Ovary (tissue), 9 donors: ENCODE measurements around the gene FGF19. TPM values are rescaled to one million over a fixed set of nuclear protein-coding genes. Genes with fewer than 3 reads are reported as not detected.
"Not testable (repeated sequence)": the region's sequence is repeated elsewhere in the genome, so short reads cannot be mapped to it uniquely, and the experiment has no call there.

ENCODE experiments used
- DNase-seq, 5 donors: peaks; one replicate each; pipeline ENCODE4 v3.0.0-alpha.2; 2019 to 2020
- H3K27ac ChIP-seq, 2 donors: fragments of 200-600 bp; one replicate each; pipeline versions ENCODE4 v1.5.1 to v1.8.0; 2019 to 2022
- H3K27me3 ChIP-seq: fragments of 200-600 bp; one replicate; pipeline ENCODE4 v1.8.0; 2022
- H3K36me3 ChIP-seq: fragments of 200-600 bp; sonication (generic); one replicate; pipeline ENCODE4 v1.5.1; 2019
- H3K4me1 ChIP-seq: one replicate; pipeline ENCODE4 v1.8.1; 2013; ENCODE audit warnings: mild to moderate bottlenecking, moderate library complexity; ENCODE audit not compliant: insufficient read depth
- H3K4me3 ChIP-seq: fragments of 200-600 bp; sonication (generic); one replicate; pipeline ENCODE4 v1.5.1; 2017
- H3K9me3 ChIP-seq, 2 donors: fragments of 200-600 bp in 1 of 2; sonication (generic) in 1 of 2; one replicate each; pipeline versions ENCODE4 v1.5.1 to v1.8.1; 2013 to 2019; ENCODE audit warnings: mild to moderate bottlenecking in 1 of 2, moderate library complexity in 1 of 2
- EP300 ChIP-seq: sonication (generic); formaldehyde crosslinking; IDR thresholded peaks from one replicate; pipeline ENCODE4 v1.6.1; 2017; ENCODE audit warnings: antibody characterized with exemption
- POLR2A ChIP-seq: fragments of 450-650 bp; IDR thresholded peaks from one replicate; pipeline ENCODE4 v1.6.1; 2017; ENCODE audit warnings: antibody characterized with exemption, mild to moderate bottlenecking, moderate library complexity
- WGBS, 3 donors: extraction: QIAGEN DNeasy Blood & Tissue Kit in 1 of 3; methylation state at CpG; one replicate each; pipeline versions ENCODE4 v1.1.5 to v1.1.7; 2013 to 2017; 5-methylcytosine and 5-hydroxymethylcytosine counted together
- intact Hi-C, 4 donors: fragments of 100-400 bp; cut with DNase I; formaldehyde crosslinking; loops; one replicate each; pipeline versions ENCODE4 v1.11.0 to v1.15.1; 2022 to 2023
- polyA plus RNA-seq, 2 donors: library from polyadenylated mRNA; stranded (reverse); fragments of 200-250 nt in 1 of 2; fragments of 350-450 nt in 1 of 2; fragmentation: Illumina TruSeq in 1 of 2; extraction: RNeasy Lipid Tissue Mini Kit (QIAGEN cat#74804) in 1 of 2; gene quantifications; one replicate each; pipeline ENCODE4 v1.2.3, GENCODE V29; 2013 to 2014
- total RNA-seq, 7 donors: library from RNA; depleted of rRNA in 2 of 7; stranded (reverse); fragments of >200 nt in 2 of 7; fragmentation: NEBNext Ultra II Directional in 3 of 7; extraction: Animal tissue kit (Norgen Biotek cat#: 25700) in 3 of 7; gene quantifications; one replicate each; pipeline versions ENCODE4 v1.1.0 to v1.2.4, GENCODE V29; 2016 to 2023
- TF ChIP-seq, protein P1 (sequence below), 3 donors: fragments of 450-650 bp in 2 of 3; fragments of 200-600 bp in 1 of 3; IDR thresholded peaks; one replicate each; pipeline versions ENCODE4 v1.5.1 to v1.8.0; 2016 to 2022; ENCODE audit warnings: antibody characterized with exemption in 3 of 3, mild to moderate bottlenecking in 1 of 3
- donor health status: DM: no; HTN: no; CAD: no; lungs with moderate emphysema.
- donor health status: DM: no; HTN: no; CAD: no.
- donor health status: Bipolar disorder and iron deficiency.
- donor health status: DM: yes; HTN: yes; CAD: no.
- donor health status: DM: no; HTN: no; CAD: no.
- donor health status: DM: yes; HTN: yes; CAD: no.

Gene FGF19
- total and polyA plus RNA-seq, 9 donors: 0.31 TPM; not detected in 8

DNA sequence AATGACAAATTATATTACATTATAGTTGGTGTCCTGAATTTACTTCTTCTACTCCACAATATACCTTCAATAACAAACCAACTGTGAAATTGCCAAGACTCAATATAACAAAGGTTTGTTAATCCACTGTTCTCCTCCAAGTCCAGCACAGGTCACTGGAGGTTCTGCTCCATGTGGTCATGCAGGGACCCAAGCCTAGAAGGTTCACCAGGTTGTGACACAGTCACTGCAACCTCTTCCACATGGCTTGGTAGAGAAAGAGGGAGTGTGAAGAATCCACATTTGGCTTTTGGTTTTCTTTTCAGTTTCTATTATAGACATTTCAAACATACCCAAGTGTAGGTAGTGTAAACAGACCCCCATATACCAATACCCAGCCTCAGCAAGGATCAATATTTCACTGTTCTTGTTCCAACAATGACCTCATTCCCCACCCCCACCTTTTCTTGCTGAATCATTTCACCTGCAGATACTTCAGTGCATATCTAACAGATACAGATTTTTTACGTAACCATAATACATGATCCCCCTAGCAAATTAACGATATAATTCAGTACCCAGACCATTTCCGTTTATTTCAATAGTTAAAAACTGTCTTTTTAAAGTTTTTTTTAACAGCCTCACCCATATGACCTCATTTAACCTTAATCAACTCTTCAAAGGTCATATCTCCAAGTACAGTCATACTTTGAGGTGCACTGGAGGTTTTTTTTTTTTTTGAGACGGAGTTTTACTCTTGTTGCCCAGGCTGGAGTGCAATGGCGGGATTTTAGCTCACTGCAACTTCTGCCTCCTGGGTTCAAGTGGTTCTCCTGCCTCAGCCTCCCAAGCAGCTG lies 14.1 kb downstream of the FGF19 start:
- Histone ChIP-seq H3K27ac (no peak overlapping the region), H3K27me3 (no peaks in the 10 kb centered on the region), H3K4me3 (no peak overlapping the region), H3K4me1 (peaks cover 1% of the 10 kb centered on the region), H3K9me3 (peaks cover 0 to 4% of the 10 kb centered on the region in 2 donors), H3K36me3 (no peaks in the 10 kb centered on the region)
- no peak for DNase-seq
- TF ChIP-seq, protein P1, sequence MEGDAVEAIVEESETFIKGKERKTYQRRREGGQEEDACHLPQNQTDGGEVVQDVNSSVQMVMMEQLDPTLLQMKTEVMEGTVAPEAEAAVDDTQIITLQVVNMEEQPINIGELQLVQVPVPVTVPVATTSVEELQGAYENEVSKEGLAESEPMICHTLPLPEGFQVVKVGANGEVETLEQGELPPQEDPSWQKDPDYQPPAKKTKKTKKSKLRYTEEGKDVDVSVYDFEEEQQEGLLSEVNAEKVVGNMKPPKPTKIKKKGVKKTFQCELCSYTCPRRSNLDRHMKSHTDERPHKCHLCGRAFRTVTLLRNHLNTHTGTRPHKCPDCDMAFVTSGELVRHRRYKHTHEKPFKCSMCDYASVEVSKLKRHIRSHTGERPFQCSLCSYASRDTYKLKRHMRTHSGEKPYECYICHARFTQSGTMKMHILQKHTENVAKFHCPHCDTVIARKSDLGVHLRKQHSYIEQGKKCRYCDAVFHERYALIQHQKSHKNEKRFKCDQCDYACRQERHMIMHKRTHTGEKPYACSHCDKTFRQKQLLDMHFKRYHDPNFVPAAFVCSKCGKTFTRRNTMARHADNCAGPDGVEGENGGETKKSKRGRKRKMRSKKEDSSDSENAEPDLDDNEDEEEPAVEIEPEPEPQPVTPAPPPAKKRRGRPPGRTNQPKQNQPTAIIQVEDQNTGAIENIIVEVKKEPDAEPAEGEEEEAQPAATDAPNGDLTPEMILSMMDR (IDR thresholded peaks at IDR 0.05): no peak
- TF ChIP-seq EP300 (no peak), POLR2A (no peak)
- 83 to 85% (median 83%) methylated on average over 5 of the region's 5 CpGs for WGBS, 3 donors
- intact Hi-C loops: loop anchor here (5.0 to 10.0 kb wide), 4 partner anchors 195 to 508 kb away; no protein-coding TSS in a partner anchor

DNA sequence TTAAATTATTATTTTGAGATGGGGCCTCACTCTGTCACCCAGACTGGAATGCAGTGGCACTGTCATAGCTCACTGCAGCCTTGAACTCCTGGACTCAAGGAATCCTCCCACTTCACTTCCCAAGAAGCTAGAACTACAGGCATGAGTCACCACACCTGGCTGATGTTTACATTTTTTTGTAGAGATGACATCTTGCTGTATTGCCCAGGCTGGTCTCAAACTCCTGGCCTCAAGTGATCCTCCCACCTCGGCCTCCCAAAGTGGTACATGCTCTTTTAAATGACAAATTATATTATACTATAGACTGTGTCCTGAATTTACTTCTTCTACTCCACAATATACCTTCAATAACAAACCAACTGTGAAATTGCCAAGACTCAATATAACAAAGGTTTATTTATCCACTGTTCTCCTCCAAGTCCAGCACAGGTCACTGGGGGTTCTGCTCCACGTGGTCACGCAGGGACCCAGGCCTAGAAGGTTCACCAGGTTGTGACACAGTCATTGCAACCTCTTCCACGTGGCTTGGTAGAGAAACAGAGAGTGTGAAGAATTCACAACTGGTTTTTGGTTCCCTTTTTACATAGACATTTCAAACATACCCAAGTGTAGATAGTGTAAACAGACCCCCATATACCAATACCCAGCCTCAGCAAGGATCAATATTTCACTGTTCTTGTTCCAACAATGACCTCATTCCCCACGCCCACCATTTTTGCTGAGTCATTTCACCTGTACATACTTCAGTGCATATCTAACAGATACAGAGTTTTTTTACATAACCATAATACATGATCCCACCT lies 15.7 kb downstream of the FGF19 start:
- not testable (repeated sequence) for H3K4me3 ChIP-seq, H3K36me3 ChIP-seq, H3K4me1 ChIP-seq, H3K9me3 ChIP-seq, H3K27me3 ChIP-seq, H3K27ac ChIP-seq, DNase-seq
- 71 to 81% (median 72%) methylated on average over 5 of the region's 5 CpGs for WGBS, 3 donors
- intact Hi-C loops: loop anchor here (5.0 to 10.0 kb wide), 4 partner anchors 197 to 509 kb away; no protein-coding TSS in a partner anchor

DNA sequence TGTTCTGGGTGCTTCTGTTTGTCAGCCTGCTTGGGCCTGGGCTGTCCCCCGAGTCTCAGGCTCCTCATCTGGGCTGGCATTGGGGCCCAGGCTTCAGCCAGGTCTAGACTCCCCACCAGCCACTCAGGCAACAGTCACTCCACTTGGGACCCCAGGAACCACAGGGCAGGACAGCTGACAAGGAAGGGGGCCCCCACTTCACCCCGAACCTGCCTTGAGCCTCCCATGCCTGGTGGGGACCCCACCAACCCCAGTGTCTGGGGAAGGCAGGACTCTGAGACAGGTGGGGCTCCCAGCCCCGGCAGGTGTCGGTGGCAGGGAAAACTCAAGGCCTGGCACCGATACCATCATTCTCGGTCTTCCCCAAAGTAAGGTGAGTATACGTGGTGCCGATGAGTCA lies 17.0 kb downstream of the FGF19 start:
- H3K9me3 ChIP-seq: peaks cover 0 to under 1% of the 10 kb centered on the region in 2 donors
- H3K4me3 ChIP-seq: no peak overlapping the region
- H3K27me3 ChIP-seq: no peaks in the 10 kb centered on the region
- H3K36me3 ChIP-seq: no peaks in the 10 kb centered on the region
- intact Hi-C loops: loop anchor here (5.0 to 10.0 kb wide), 4 partner anchors 198 to 510 kb away; no protein-coding TSS in a partner anchor
- TF ChIP-seq EP300 (no peak), POLR2A (no peak)
- TF ChIP-seq, protein P1 (IDR thresholded peaks at IDR 0.05): no peak
- DNase-seq: no peak
- peaks cover 1% of the 10 kb centered on the region for H3K4me1 ChIP-seq
- no peak overlapping the region for H3K27ac ChIP-seq
- WGBS, 3 donors: 83 to 93% (median 84%) methylated on average over 8 of the region's 8 CpGs

DNA sequence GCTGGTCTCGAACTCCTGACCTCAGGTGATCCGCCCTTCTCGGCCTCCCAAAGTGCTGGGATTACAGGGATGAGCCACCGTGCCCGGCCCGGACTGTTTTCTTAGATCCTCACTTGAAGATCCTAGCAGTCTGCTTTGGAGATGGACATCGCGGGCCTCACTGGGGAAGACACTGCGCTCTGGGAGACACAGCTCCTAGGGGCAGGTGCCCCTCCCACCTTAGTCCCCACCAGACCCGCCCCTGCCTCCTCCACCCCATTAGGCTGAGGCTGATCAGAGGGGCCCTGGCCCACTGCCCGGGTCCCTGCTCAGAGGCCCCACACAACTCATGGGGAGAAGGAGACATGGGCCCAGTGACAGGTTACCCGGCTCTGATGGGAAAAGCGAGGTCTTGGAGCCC lies 17.4 kb downstream of the FGF19 start:
- intact Hi-C loops: loop anchor here (5.0 to 10.0 kb wide), 4 partner anchors 198 to 511 kb away; no protein-coding TSS in a partner anchor
- Histone ChIP-seq H3K27me3 (no peaks in the 10 kb centered on the region), H3K4me3 (no peak overlapping the region), H3K27ac (no peak overlapping the region), H3K36me3 (no peaks in the 10 kb centered on the region), H3K9me3 (no peaks in the 10 kb centered on the region), H3K4me1 (peaks cover 1% of the 10 kb centered on the region)
- no peak for DNase-seq
- WGBS, 3 donors: 72 to 74% (median 73%) methylated on average over 11 to 13 of the region's 13 CpGs
- TF ChIP-seq EP300 (no peak), POLR2A (no peak)
- TF ChIP-seq, protein P1 (IDR thresholded peaks at IDR 0.05): no peak
